ENCODE data around the gene FGF22. TPM values are rescaled to one million over a fixed set of nuclear protein-coding genes. Genes with fewer than 3 reads are reported as not detected.

Gene FGF22
- total RNA-seq, 3 donors from 2014 or later (not counting 1 experiment from before 2014, with no cell fraction given) = 0.31 to 0.58 (median 0.41) TPM

GRCh38 chr19:616747-617526 is 22.7 kb upstream of the FGF22 start:
- Mint-ChIP-seq H3K4me3 (no peak overlapping the region), H3K4me1 (peaks cover 0 to 5% of the 10 kb centered on the region in 2 donors), H3K36me3 (no peaks in the 10 kb centered on the region), H3K27me3 (ENCODE audit: low read depth in 2 of 2) (peaks cover 3 to 7% of the 10 kb centered on the region in 2 donors), H3K9me3 (no peaks in the 10 kb centered on the region), H3K27ac (no peak overlapping the region)
- no peak overlapping the region for H3K4me3 ChIP-seq (ENCODE audit: low read length)
- ATAC-seq (no peak), DNase-seq (no peak)
- no peaks in the 10 kb centered on the region for H3K9me3 ChIP-seq (ENCODE audit: control insufficient read depth, insufficient read depth, low read length)
- H3K27ac ChIP-seq (ENCODE audit: low read length) = no peak overlapping the region
- 94% methylated on average over 55 of the region's 58 CpGs for WGBS (ENCODE audit: insufficient coverage)
- H3K4me1 ChIP-seq (ENCODE audit: control insufficient read depth, insufficient read depth, low read length) = peaks cover 13% of the 10 kb centered on the region
- intact Hi-C loops (cut with micrococcal nuclease) = no loop called here
- H3K36me3 ChIP-seq (ENCODE audit: control insufficient read depth, insufficient read depth, low read length) = peaks cover 22% of the 10 kb centered on the region
- peaks cover 4% of the 10 kb centered on the region for H3K27me3 ChIP-seq (ENCODE audit: control insufficient read depth, insufficient read depth, low read length)
- TF ChIP-seq CTCF (IDR thresholded peaks at IDR 0.05) = no peak

- H3K4me3 ChIP-seq (ENCODE audit: low read length) = no peak overlapping the region
- no peak for TF ChIP-seq CTCF (IDR thresholded peaks at IDR 0.05)
- no peaks in the 10 kb centered on the region for H3K9me3 ChIP-seq (ENCODE audit: control insufficient read depth, insufficient read depth, low read length)
- Mint-ChIP-seq H3K9me3 (no peaks in the 10 kb centered on the region), H3K4me1 (peaks cover 0 to 5% of the 10 kb centered on the region in 2 donors), H3K27ac (no peak overlapping the region), H3K36me3 (no peaks in the 10 kb centered on the region), H3K4me3 (no peak overlapping the region), H3K27me3 (ENCODE audit: low read depth in 2 of 2) (peaks cover 3 to 7% of the 10 kb centered on the region in 2 donors)
- H3K4me1 ChIP-seq (ENCODE audit: control insufficient read depth, insufficient read depth, low read length) = peaks cover 10% of the 10 kb centered on the region
- DNase-seq (no peak), ATAC-seq (no peak)
- H3K27ac ChIP-seq (ENCODE audit: low read length) = no peak overlapping the region
- peaks cover 3% of the 10 kb centered on the region for H3K27me3 ChIP-seq (ENCODE audit: control insufficient read depth, insufficient read depth, low read length)
- peaks cover 24% of the 10 kb centered on the region for H3K36me3 ChIP-seq (ENCODE audit: control insufficient read depth, insufficient read depth, low read length)
- WGBS (ENCODE audit: insufficient coverage) = 91% methylated on average over 26 of the region's 29 CpGs
- intact Hi-C loops (cut with micrococcal nuclease) = no loop called here
These were observed 22.0 kb upstream of the FGF22 start for GRCh38 chr19:617551-618246.

- Histone ChIP-seq H3K36me3 (ENCODE audit: control insufficient read depth, insufficient read depth, low read length) (peaks cover 24% of the 10 kb centered on the region), H3K27ac (ENCODE audit: low read length) (no peak overlapping the region), H3K27me3 (ENCODE audit: control insufficient read depth, insufficient read depth, low read length) (no peaks in the 10 kb centered on the region), H3K4me1 (ENCODE audit: control insufficient read depth, insufficient read depth, low read length) (peaks cover 5% of the 10 kb centered on the region), H3K9me3 (ENCODE audit: control insufficient read depth, insufficient read depth, low read length) (no peaks in the 10 kb centered on the region), H3K4me3 (ENCODE audit: low read length) (no peak overlapping the region)
- no peaks in the 10 kb centered on the region for H3K4me1 Mint-ChIP-seq
- H3K4me3 Mint-ChIP-seq = no peak overlapping the region
- H3K27ac Mint-ChIP-seq = no peak overlapping the region
- H3K9me3 Mint-ChIP-seq = no peaks in the 10 kb centered on the region
- H3K36me3 Mint-ChIP-seq = no peaks in the 10 kb centered on the region
- no peak for TF ChIP-seq CTCF (IDR thresholded peaks at IDR 0.05)
- H3K27me3 Mint-ChIP-seq (ENCODE audit: low read depth in 2 of 2) = peaks cover 3 to 7% of the 10 kb centered on the region in 2 donors
- WGBS (ENCODE audit: insufficient coverage) = 96% methylated on average over 19 of the region's 19 CpGs
- DNase-seq (no peak), ATAC-seq (no peak)
- intact Hi-C loops (cut with micrococcal nuclease) = no loop called here
These were observed 21.4 kb upstream of the FGF22 start for GRCh38 chr19:618247-618619.

Measured in natural killer cell (primary cell).